OCI-LY1 (cell line): ENCODE results near the gene ZNF200.

ENCODE experiments used
- H2AFZ ChIP-seq: fragments of 200-600 bp; sonication (generic), shearing (Covaris generic); 2 replicates; pipeline ENCODE4 v1.6.0; 2014; ENCODE audit warnings: antibody characterized with exemption, mild to moderate bottlenecking, low read length
- H3F3A ChIP-seq: fragments of 200-600 bp; sonication (generic), shearing (Covaris generic); 2 replicates; pipeline ENCODE4 v1.6.0; 2014; ENCODE audit warnings: mild to moderate bottlenecking, antibody characterized with exemption, low read length, moderate library complexity; ENCODE audit not compliant: insufficient read depth
- H3K27ac ChIP-seq: fragments of 200-600 bp; sonication (generic); 2 replicates; pipeline ENCODE4 v1.5.1; 2014; ENCODE audit warnings: low read length, mixed run types, mild to moderate bottlenecking, low read depth; ENCODE audit not compliant: poor library complexity, severe bottlenecking
- H3K27me3 ChIP-seq: fragments of 200-600 bp; sonication (generic); 2 replicates; pipeline ENCODE4 v1.6.0; 2014; ENCODE audit warnings: antibody characterized with exemption, mild to moderate bottlenecking, low read length, moderate library complexity; ENCODE audit not compliant: insufficient read depth
- H3K36me3 ChIP-seq: fragments of 200-600 bp; sonication (generic); 2 replicates; pipeline ENCODE4 v1.6.1; 2014; ENCODE audit warnings: mild to moderate bottlenecking, antibody characterized with exemption, low read length, moderate library complexity, mixed read lengths; ENCODE audit not compliant: insufficient read depth
- H3K4me1 ChIP-seq: fragments of 200-600 bp; sonication (generic); 2 replicates; pipeline ENCODE4 v1.5.1; 2014; ENCODE audit warnings: mild to moderate bottlenecking, low read length, moderate library complexity; ENCODE audit not compliant: insufficient read depth, severe bottlenecking
- H3K4me2 ChIP-seq: fragments of 200-600 bp; sonication (generic), shearing (Covaris generic); 2 replicates; pipeline ENCODE4 v1.6.1; 2014; ENCODE audit warnings: low read length
- H3K4me3 ChIP-seq: fragments of 200-600 bp; sonication (generic); 2 replicates; pipeline ENCODE4 v1.5.1; 2014; ENCODE audit warnings: low read length, low read depth, mild to moderate bottlenecking, mixed read lengths; ENCODE audit not compliant: poor library complexity, severe bottlenecking
- H3K79me2 ChIP-seq: fragments of 200-600 bp; shearing (Covaris generic); 2 replicates; pipeline ENCODE4 v1.6.1; 2016; ENCODE audit warnings: mixed run types, low read length, mixed read lengths; ENCODE audit not compliant: insufficient read depth
- H3K9ac ChIP-seq: fragments of 200-600 bp; sonication (generic), shearing (Covaris generic); 2 replicates; pipeline ENCODE4 v1.6.1; 2014; ENCODE audit warnings: mild to moderate bottlenecking, low read length, mixed read lengths
- H3K9me2 ChIP-seq: fragments of 200-600 bp; sonication (generic), shearing (Covaris generic); 2 replicates; pipeline ENCODE4 v1.6.1; 2014; ENCODE audit warnings: low read depth, mild to moderate bottlenecking, low read length, mixed read lengths
- H3K9me3 ChIP-seq: fragments of 200-600 bp; shearing (Covaris generic); 2 replicates; pipeline ENCODE4 v1.6.1; 2014; ENCODE audit warnings: low read length, mixed read lengths
- H4K20me1 ChIP-seq: fragments of 200-600 bp; sonication (generic), shearing (Covaris generic); 2 replicates; pipeline ENCODE4 v1.6.0; 2016; ENCODE audit warnings: mild to moderate bottlenecking, low read length; ENCODE audit not compliant: insufficient read depth
- CTCF ChIP-seq: fragments of 200-600 bp; sonication (generic), shearing (Covaris generic); IDR thresholded peaks from 2 replicates; pipeline ENCODE4 v1.5.1; 2017; ENCODE audit warnings: mild to moderate bottlenecking, antibody characterized with exemption, low read length, moderate library complexity, mixed read lengths
- EZH2 ChIP-seq: fragments of 200-600 bp; sonication (generic), shearing (Covaris generic); IDR thresholded peaks from 2 replicates; pipeline ENCODE4 v1.8.0; 2017; ENCODE audit warnings: borderline replicate concordance, mixed run types, mild to moderate bottlenecking, antibody characterized with exemption, low read length, moderate library complexity, mixed read lengths

The ZNF200 gene

DNA sequence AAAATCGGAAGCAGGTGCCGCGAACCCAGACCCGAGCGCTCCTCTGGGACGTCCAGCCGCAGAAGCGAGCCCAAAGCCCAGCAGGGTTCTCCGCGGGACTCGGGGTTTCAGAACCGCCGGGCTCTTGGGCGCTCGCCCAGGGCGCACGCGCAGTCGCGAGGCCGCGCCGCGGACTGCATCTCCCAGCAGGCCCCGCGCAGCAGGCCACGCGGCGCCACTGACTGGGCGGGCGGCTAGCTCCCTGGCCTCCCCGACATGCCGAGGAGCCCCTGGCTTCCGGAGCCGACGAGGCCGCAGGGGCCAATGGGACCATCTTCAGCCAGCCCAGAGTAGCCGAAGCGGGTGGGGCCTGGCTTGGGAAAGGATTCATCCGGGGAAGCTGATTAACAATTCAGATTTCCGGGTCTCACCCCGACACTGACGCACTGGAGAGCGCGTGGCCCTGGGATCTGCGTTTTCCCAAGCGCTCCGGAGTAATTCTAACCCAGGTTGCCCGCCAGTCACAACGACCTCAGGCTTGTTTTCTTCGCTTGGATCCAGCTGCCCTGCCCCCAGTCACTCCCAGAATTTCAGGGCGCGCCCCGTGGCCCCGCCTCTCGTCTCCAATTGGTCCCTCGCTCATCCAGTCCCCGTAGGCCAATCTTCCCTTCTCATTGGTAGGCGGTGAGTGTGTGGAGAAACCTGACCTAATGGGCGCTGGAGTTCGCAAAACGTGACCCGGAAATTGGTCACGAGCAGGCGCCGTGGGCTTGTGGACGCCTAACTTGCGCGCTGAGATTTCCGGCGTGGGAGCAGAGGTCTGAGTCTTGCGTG lies 48.0 kb upstream of the ZNF200 start, which contains the start of gene ZNF263:
Gene ZNF263 (plus strand): TSS at position 762 of the 813 bp plus-strand sequence. CDS start 328 bp downstream, outside the sequence.
- Histone ChIP-seq H3K27ac (peak within 1 kb of the TSS; percentile 89), H3K27me3 (no peaks in the 10 kb centered on the region), H3K9me3 (peaks cover 10% of the 10 kb centered on the region; the same call in 1 of the 2 replicates), H3K79me2 (peaks cover 29% of the 10 kb centered on the region), H2AFZ (no peak within 1 kb of the TSS; the same call in 1 of the 2 replicates), H3K36me3 (peaks cover 38% of the 10 kb centered on the region), H3F3A (no peaks in the 10 kb centered on the region), H4K20me1 (no peaks in the 10 kb centered on the region), H3K4me3 (peak within 1 kb of the TSS; percentile 91), H3K9me2 (no peaks in the 10 kb centered on the region), H3K9ac (peak within 1 kb of the TSS; percentile 81), H3K4me2 (peak within 1 kb of the TSS; percentile 73), H3K4me1 (peaks cover 21% of the 10 kb centered on the region)
- no peak for TF ChIP-seq EZH2
- no peak for TF ChIP-seq CTCF

- TF ChIP-seq CTCF (no peak), EZH2 (no peak)
- no peaks in the 10 kb centered on the region for H3K9me2 ChIP-seq
- H3K4me1 ChIP-seq: peaks cover 21% of the 10 kb centered on the region
- peak overlapping the region; percentile 91 for H3K4me3 ChIP-seq
- peaks cover 6% of the 10 kb centered on the region; the same call in 1 of the 2 replicates for H3K27me3 ChIP-seq
- peaks cover 10% of the 10 kb centered on the region; the same call in 1 of the 2 replicates for H3K9me3 ChIP-seq
- no peaks in the 10 kb centered on the region for H4K20me1 ChIP-seq
- H3K4me2 ChIP-seq: peak overlapping the region; percentile 73
- H3F3A ChIP-seq: no peaks in the 10 kb centered on the region
- H3K79me2 ChIP-seq: peaks cover 29% of the 10 kb centered on the region
- peaks cover 31% of the 10 kb centered on the region for H3K36me3 ChIP-seq
- no peak overlapping the region for H3K27ac ChIP-seq
- no peak overlapping the region; the same call in 1 of the 2 replicates for H2AFZ ChIP-seq
- H3K9ac ChIP-seq: peak overlapping the region; percentile 81
These were observed 47.3 kb upstream of the ZNF200 start for GRCh38 chr16:3282103-3282729.

- peaks cover 22% of the 10 kb centered on the region for H3K36me3 ChIP-seq
- H3K9me2 ChIP-seq: no peaks in the 10 kb centered on the region
- TF ChIP-seq CTCF: no peak
- TF ChIP-seq EZH2: no peak
- no peaks in the 10 kb centered on the region for H4K20me1 ChIP-seq
- no peak overlapping the region for H2AFZ ChIP-seq
- H3K79me2 ChIP-seq: peaks cover 26% of the 10 kb centered on the region
- H3K4me1 ChIP-seq: peaks cover 21% of the 10 kb centered on the region
- H3K9me3 ChIP-seq: peaks cover 6% of the 10 kb centered on the region; the same call in 1 of the 2 replicates
- H3K9ac ChIP-seq: no peak overlapping the region
- peaks cover 6% of the 10 kb centered on the region; the same call in 1 of the 2 replicates for H3K27me3 ChIP-seq
- H3K27ac ChIP-seq: no peak overlapping the region
- no peak overlapping the region for H3K4me2 ChIP-seq
- H3K4me3 ChIP-seq: no peak overlapping the region
- H3F3A ChIP-seq: no peaks in the 10 kb centered on the region
These were observed 46.4 kb upstream of the ZNF200 start for GRCh38 chr16:3281222-3281820.
